ENCODE data around the gene DENND4B. TPM values are rescaled to one million over a fixed set of nuclear protein-coding genes. Genes with fewer than 3 reads are reported as not detected.
A peak's percentile ranks its signal among the peaks of the same experiment; 100 is the strongest.

Gene DENND4B
- total and polyA plus RNA-seq, 10 of the 15 experiments (the other 5 are each of a cell fraction or from before 2014, with no cell fraction given), result 12.0 to 74.8 (median 22.7) TPM

- TF ChIP-seq PRDM15 (CRISPR knock-in tag; IDR thresholded peaks at IDR 0.05) (no peak), RELA (IDR thresholded peaks at IDR 0.05; ENCODE audit: borderline replicate concordance, partially characterized antibody) (peak; percentile 39), POLR2AphosphoS5 (IDR thresholded peaks at IDR 0.05; ENCODE audit: low read length) (peak; percentile 100), STAT1 (conservative IDR thresholded peaks at IDR 0.05) (no peak; the same call in 1 of the 2 replicates), EGR1 (IDR thresholded peaks at IDR 0.05; ENCODE audit: borderline replicate concordance in 1 of 2, low read depth in 2 of 2, low read length in 2 of 2) (0 out of 3 replicates have a peak, but pooled peaks of 1 of the 2 experiments have one; percentile 44), CTCF (IDR thresholded peaks at IDR 0.05 in 2 of 3, conservative IDR thresholded peaks at IDR 0.05 in 1 of 3; ENCODE audit: control insufficient read depth in 2 of 3, extremely low read depth in 1 of 3, insufficient read depth in 1 of 3, low read depth in 3 of 3, low read length in 3 of 3) (no peak), YBX1 (IDR thresholded peaks at IDR 0.05) (no peak), CHD1 (IDR thresholded peaks at IDR 0.05; ENCODE audit: low read depth, low read length) (peak; percentile 78; the same call in 1 of the 2 replicates), PML (IDR thresholded peaks at IDR 0.05; ENCODE audit: low read length) (peak; percentile 100), NRF1 (conservative IDR thresholded peaks at IDR 0.05; ENCODE audit: low read depth, low read length) (no peak), MTA3 (IDR thresholded peaks at IDR 0.05; ENCODE audit: borderline replicate concordance, low read length) (peak; percentile 93; the same call in 1 of the 2 replicates), ZSCAN29 (IDR thresholded peaks at IDR 0.05) (peak; percentile 96), MXI1 (IDR thresholded peaks at IDR 0.05; ENCODE audit: low read depth, low read length) (peak; percentile 84), GABPA (IDR thresholded peaks at IDR 0.05; ENCODE audit: low read depth) (peak; percentile 94), ZNF217 (IDR thresholded peaks at IDR 0.05) (no peak), E2F8 (IDR thresholded peaks at IDR 0.05; ENCODE audit: low read depth, partially characterized antibody) (peak; percentile 69), ZNF274 (IDR thresholded peaks at IDR 0.05; ENCODE audit: insufficient read depth, insufficient read length) (no peak), MTA2 (IDR thresholded peaks at IDR 0.05; ENCODE audit: low read depth) (no peak), CBFB (IDR thresholded peaks at IDR 0.05; ENCODE audit: low read depth) (peak; percentile 95; the same call in 1 of the 2 replicates), NR2C1 (IDR thresholded peaks at IDR 0.05) (peak; percentile 88), TCF12 (IDR thresholded peaks at IDR 0.05; ENCODE audit: low read depth, low read length) (peak; percentile 87; the same call in 1 of the 2 replicates)
Measured at GRCh38 chr1:153990468-153991150, 44.1 kb upstream of the DENND4B start, which contains the start of gene RPS27 (continued).

Data from GM12878 (cell line).